Type B pancreatic cell (in vitro differentiated cells): ENCODE data around the gene PRUNE1. TPM values are rescaled to one million over a fixed set of nuclear protein-coding genes. Genes with fewer than 3 reads are reported as not detected.

ENCODE experiments used
- DNase-seq: peaks from one replicate; pipeline ENCODE4 v3.0.0; 2021; ENCODE audit warnings: mixed read lengths; ENCODE audit not compliant: unreplicated experiment; ENCODE audit errors: extremely low spot score
- H3K27ac Mint-ChIP-seq: 2 replicates; pipeline ENCODE4 v1.8.0; 2021; ENCODE audit warnings: mild to moderate bottlenecking, mixed read lengths
- H3K27me3 Mint-ChIP-seq: 2 replicates; pipeline ENCODE4 v1.8.0; 2021; ENCODE audit warnings: mixed read lengths
- H3K36me3 Mint-ChIP-seq: 2 replicates; pipeline ENCODE4 v1.8.0; 2021; ENCODE audit warnings: mixed read lengths
- H3K4me1 Mint-ChIP-seq: one replicate; pipeline ENCODE4 v1.8.0; 2021; ENCODE audit warnings: mixed read lengths; ENCODE audit not compliant: unreplicated experiment
- H3K4me3 Mint-ChIP-seq: 2 replicates; pipeline ENCODE4 v1.8.0; 2021; ENCODE audit warnings: mild to moderate bottlenecking, mixed read lengths
- H3K9me3 Mint-ChIP-seq: 2 replicates; pipeline ENCODE4 v1.8.0; 2021; ENCODE audit warnings: mixed read lengths
- CTCF ChIP-seq: fragments of 200-600 bp; sonication (generic); conservative IDR thresholded peaks from 2 replicates; pipeline ENCODE4 v1.5.0; 2021; ENCODE audit warnings: antibody characterized with exemption, mild to moderate bottlenecking
- total RNA-seq: library from RNA; stranded (reverse); gene quantifications from 2 replicates; pipeline ENCODE4 v1.2.1, GENCODE V29; 2021; ENCODE audit warnings: low replicate concordance

Gene PRUNE1
- total RNA-seq, 1 donor from 2014 or later, result 20.4 TPM

- H3K36me3 Mint-ChIP-seq, result peaks cover 18% of the 10 kb centered on the region
- no peak for TF ChIP-seq CTCF
Measured at GRCh38 chr1:151060657-151061421, 52.6 kb downstream of the PRUNE1 start.

GRCh38 chr1:151061704-151062103, 53.5 kb downstream of the PRUNE1 start:
- H3K27ac Mint-ChIP-seq, result peak overlapping the region; percentile 33
- H3K36me3 Mint-ChIP-seq, result peaks cover 12% of the 10 kb centered on the region
- TF ChIP-seq CTCF, result no peak
- DNase-seq, result no peak
- peaks cover 28% of the 10 kb centered on the region for H3K4me1 Mint-ChIP-seq
- H3K27me3 Mint-ChIP-seq, result no peaks in the 10 kb centered on the region
- H3K4me3 Mint-ChIP-seq, result peak overlapping the region; percentile 88
- no peaks in the 10 kb centered on the region for H3K9me3 Mint-ChIP-seq

More at GRCh38 chr1:151060657-151061421, 52.6 kb downstream of the PRUNE1 start:
- Mint-ChIP-seq H3K4me3 (peak overlapping the region; percentile 88), H3K4me1 (peaks cover 36% of the 10 kb centered on the region), H3K27ac (peak overlapping the region; percentile 79), H3K27me3 (no peaks in the 10 kb centered on the region), H3K9me3 (no peaks in the 10 kb centered on the region)
- DNase-seq, result no peak

DNA sequence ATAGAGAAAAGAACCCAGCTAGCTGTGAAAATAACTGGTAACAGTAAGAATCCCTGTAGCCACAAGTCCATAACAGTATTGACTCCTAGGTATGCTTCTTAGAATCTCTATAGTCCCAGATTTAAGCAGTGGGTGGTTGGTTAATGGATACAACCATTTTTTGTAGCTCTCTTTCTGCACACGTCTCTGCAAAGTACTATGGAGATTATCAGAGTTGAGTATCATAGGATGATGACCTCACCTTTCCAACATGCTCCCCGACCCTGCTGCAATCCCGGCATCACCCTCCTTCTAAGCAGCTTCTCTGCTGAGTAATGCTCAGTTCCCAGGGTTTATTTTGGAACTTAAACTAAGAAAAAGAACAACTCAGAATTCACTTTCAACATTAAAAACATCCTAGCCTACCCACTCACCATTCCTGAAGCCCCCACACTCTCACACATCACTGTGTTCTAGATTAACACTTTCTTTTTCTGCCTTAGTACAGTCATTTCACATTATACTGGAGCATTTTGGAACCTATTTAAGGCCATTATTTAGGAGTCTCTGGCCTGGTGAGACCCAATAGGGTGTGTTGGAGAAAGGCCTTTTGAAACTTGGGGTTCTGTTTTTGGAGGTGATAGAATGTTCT, 54.6 kb downstream of the PRUNE1 start:
- Mint-ChIP-seq H3K27me3 (no peaks in the 10 kb centered on the region), H3K36me3 (peaks cover 9% of the 10 kb centered on the region), H3K4me3 (peak overlapping the region; percentile 63), H3K27ac (peak overlapping the region; percentile 73), H3K4me1 (peaks cover 18% of the 10 kb centered on the region), H3K9me3 (no peaks in the 10 kb centered on the region)
- TF ChIP-seq CTCF, result no peak
- DNase-seq, result no peak

DNA sequence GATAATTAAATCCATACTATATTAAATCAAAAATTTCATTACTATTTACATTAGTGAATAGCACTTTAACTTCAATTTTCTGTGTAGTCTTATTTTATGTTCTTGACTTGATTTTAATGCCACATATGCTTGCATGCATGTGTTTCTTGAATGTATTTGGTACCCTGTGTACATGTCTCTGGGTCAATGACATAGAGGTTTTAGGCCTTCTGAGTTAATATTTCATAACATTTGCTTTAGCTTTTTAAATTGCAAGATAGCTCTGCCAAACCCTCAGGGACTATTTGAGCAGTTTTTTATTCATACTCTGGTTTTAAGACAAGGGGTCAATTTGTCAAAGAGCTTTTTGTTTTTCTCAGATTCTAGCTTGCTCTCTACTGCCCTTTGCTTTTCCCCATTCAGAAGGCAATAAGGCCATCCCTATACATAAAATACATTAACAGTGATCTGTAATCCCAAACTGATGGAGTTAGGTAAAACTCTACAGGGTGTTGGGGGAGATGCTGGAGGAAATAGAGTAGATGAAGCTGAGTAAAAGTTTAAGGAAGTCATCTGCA, 56.9 kb downstream of the PRUNE1 start:
- no peak for TF ChIP-seq CTCF
- Mint-ChIP-seq H3K27me3 (no peaks in the 10 kb centered on the region), H3K36me3 (peaks cover 12% of the 10 kb centered on the region), H3K27ac (no peak overlapping the region), H3K4me1 (peaks cover 20% of the 10 kb centered on the region), H3K9me3 (no peaks in the 10 kb centered on the region), H3K4me3 (no peak overlapping the region)
- DNase-seq, result no peak

GRCh38 chr1:151067185-151067584, 58.9 kb downstream of the PRUNE1 start:
- no peak for DNase-seq
- Mint-ChIP-seq H3K4me3 (no peak overlapping the region), H3K27ac (no peak overlapping the region), H3K27me3 (no peaks in the 10 kb centered on the region), H3K4me1 (peaks cover 19% of the 10 kb centered on the region), H3K36me3 (peaks cover 16% of the 10 kb centered on the region), H3K9me3 (no peaks in the 10 kb centered on the region)
- TF ChIP-seq CTCF, result no peak
